CD4-positive, alpha-beta T cell treated with Interleukin-4 for 1 hour (primary cell): ENCODE data around the gene SLC10A7.

ENCODE experiments used
- DNase-seq, 2 donors: peaks; one replicate each; pipeline ENCODE4 v3.0.0-alpha.2; 2020 to 2022

SLC10A7 gene

DNA sequence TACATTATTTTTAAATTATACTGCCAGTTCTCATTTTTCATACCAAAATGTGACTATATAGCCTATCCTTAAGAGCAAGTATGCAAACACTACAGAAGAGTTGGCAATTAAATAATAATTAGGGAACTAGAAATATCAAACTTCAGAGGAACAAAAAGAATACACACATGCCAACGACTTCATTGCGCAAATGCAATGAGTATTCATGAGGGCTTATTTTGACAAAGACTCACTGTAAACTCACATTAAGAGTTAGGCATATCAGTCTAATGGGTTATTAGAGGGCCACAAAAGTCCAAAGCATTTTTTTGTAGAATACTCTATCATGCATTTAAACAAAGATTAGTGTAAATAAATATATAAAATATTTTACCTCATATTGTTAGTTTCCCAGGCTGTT is 31.6 kb downstream of the SLC10A7 start:
- no peak for DNase-seq

- DNase-seq, result peak in 1 of 2 donors; percentile 14
These were observed 33.1 kb downstream of the SLC10A7 start for GRCh38 chr4:146488495-146489174.

- DNase-seq, result no peak
These were observed 35.2 kb downstream of the SLC10A7 start for GRCh38 chr4:146486565-146486964.

DNA sequence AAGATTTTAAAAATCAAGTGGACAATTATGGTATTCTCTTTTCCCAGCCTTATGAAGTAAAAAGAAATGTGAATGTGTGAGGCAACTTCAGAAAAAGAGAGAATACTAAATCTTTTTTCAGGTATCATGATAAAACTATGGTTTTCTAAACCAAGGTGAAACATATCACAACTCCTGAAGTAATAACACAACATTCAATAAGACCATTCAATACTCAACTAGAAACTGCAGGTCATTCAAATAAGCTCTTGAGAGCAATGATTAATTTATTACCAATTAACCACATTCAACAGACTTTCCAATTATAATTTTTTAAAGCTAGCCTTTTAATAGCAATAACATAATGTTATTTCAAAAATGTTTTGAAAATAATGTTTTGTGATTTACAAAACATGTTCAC is 35.8 kb downstream of the SLC10A7 start:
- no peak for DNase-seq

DNA sequence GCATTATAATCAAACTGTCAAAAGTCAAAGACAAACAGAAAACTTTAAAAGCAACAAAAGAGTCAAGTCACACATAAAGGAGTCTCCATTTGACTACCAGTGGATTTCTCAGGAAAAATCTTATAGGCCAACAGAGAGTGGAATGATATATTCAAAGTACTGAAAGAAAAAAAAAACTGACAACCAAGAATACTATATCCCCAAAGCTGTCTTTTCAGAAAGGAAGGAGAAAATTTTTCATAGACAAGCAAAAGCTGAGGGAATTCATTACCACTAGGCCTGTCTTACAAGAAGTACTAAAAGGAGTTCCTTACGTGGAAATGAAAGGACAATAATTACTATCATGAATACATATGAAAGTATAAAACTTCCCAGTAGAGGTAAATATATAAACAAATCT is 39.0 kb downstream of the SLC10A7 start:
- DNase-seq, result no peak

DNA sequence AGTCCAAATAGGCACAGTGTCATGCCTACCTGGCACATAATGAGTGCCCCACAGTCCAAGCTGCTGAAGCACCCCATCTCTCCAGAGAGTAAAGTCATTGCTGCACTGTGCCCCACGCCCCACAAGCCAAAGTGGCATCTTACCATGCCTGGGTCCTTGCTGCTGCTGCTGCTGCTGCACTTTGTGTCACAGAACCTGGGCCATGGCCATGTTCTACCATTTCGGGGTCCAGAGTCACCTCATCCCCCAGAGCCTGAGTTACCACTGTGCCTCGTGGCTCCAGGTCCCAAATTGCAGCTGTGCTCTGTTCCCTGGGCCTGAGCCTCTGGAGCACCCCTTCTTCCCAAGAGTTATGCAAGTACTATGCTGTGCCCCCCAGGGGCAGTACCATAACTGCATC is 40.5 kb downstream of the SLC10A7 start:
- no peak for DNase-seq

DNA sequence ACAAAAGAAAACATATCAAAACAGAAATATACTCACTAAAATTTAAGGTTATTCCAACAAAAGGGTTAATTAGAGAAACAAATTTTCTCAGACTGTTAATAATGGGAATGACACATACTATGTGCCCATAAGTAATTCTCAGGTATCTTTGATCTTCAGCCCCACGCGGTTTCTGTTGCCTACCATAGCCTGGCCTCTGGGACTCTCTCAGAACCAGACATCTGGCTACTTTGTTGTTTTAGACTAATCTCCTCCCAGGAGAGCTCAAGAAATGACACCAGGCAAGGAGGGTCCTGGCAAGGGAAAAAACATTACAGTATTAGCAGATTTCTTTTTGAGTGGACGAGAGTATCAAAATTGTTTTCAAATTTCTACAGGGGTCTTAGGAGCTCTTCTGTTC is 43.7 kb downstream of the SLC10A7 start:
- DNase-seq, result no peak

DNA sequence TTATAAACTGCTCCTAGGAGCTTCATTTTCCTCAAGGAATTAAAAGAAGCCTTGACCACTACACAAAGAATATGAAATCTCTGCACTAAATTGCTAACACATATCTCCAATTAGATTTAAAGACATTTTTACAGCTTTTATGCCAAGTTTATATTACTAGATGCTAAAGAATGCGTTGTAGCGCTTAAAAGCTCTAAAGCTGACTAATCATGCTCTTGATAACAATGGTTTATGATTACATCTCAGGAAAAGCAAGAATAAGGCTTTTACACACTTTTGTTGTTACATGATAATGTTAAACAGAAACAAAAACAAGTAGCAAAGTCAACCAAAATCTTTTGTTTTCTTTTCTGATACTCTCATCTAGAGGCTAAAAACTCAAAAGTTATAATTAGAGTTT is 44.7 kb downstream of the SLC10A7 start:
- DNase-seq, result no peak

- no peak for DNase-seq
These were observed 49.3 kb downstream of the SLC10A7 start for GRCh38 chr4:146472404-146472803.

DNA sequence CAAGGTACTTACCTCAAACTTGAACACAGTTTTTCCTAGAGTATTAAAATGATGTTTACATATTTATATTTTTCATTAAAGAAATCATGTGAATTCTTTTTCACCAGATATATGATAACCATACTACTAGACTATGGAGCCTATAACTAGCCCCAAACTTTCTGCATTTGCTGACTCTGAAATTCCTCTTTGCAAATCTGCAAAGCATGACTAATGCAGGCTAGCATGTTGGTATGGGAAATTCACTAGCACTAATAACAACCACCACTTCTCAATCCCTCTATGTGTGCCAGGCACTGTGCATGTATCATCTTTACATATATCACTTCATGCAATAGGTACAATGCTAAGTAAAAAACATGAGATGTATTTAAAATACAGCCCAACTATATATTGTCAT is 51.1 kb downstream of the SLC10A7 start:
- DNase-seq, result no peak

GRCh38 chr4:146469022-146469421 is 52.7 kb downstream of the SLC10A7 start:
- DNase-seq, result no peak

GRCh38 chr4:146465628-146466027 is 56.1 kb downstream of the SLC10A7 start:
- DNase-seq, result no peak

DNA sequence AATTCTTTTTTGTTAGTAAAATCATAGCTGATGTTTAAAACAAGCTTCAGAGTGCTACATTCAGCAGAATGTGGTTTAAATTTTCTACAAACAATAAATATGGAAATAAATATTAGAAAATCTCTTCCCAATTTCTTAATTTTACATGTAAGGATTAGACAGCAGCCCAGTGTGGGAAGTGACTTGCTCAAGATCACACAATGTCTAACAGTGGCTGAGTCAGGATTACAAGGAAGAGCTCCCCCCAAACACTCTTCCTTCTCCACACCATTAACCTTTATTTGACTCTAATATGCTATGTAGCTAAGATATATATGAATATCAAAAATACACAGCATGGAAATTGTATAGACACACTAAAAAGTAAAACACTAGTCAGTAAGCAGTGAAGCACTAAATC is 59.5 kb downstream of the SLC10A7 start:
- no peak for DNase-seq

DNA sequence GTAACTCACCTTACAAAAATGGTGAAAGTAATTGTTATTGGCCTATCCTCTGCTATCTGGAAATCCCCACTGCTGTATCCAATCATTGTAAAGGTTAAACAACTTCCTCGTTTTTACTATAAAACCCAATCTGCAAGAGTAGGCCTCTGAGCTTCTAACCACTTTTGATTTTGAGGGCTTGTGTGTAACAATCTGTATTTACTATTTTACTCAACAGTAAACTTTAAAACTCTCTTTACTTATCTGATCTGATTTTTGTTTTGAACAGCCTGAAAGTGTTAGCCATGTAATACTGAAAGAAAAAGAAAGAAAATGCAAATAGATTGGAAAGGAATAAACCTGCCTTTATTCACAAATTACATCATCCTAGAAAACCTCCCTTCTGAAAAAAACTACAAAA is 63.1 kb downstream of the SLC10A7 start:
- peak in 1 of 2 donors; percentile 73 for DNase-seq

GRCh38 chr4:146456681-146457080 is 65.1 kb downstream of the SLC10A7 start:
- DNase-seq, result no peak

- DNase-seq, result no peak
These were observed 68.4 kb downstream of the SLC10A7 start for GRCh38 chr4:146453181-146453807.

GRCh38 chr4:146450524-146450923 is 71.2 kb downstream of the SLC10A7 start:
- no peak for DNase-seq

DNA sequence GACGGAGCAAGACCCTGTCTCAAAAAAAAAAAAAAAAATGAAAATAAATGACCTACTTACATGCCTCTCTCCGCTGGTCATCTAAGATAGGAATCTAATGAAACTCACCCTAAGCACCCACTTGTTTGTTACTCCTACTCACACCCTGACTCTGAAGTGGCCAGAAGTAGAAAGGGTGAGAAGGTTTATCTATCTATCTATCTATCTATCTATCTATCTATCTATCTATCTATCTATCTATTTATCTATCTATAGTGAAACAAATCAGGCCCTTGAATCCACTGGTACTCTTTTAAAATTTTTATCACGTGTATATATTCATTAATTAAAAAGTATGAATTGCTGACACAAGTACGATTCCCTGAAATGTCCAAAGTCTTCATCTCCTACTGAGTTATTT is 75.2 kb downstream of the SLC10A7 start:
- no peak for DNase-seq

GRCh38 chr4:146445198-146446150 is 76.3 kb downstream of the SLC10A7 start:
- DNase-seq, result no peak

DNA sequence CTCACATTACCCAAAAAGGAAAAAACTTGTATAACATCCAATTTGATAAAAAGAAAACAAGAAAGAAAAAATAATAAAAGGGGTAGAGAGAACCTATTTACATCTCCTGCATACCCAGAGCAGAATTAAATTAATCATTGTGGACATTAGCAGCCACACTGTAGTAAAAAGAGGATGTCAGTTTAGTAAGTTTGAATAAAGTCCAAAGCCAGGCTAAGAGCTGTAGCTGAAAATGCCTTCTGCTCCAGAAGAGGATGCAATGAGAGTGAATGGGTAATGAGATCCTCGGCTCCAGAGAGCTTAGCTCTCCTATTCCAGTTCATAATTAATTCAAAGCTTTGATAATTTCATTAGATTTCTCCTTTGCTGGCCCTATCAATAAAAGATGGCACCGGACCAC is 78.2 kb downstream of the SLC10A7 start:
- no peak for DNase-seq

- no peak for DNase-seq
These were observed 78.9 kb downstream of the SLC10A7 start for GRCh38 chr4:146442801-146443200.

- no peak for DNase-seq
These were observed 81.7 kb downstream of the SLC10A7 start for GRCh38 chr4:146439999-146440398.

DNA sequence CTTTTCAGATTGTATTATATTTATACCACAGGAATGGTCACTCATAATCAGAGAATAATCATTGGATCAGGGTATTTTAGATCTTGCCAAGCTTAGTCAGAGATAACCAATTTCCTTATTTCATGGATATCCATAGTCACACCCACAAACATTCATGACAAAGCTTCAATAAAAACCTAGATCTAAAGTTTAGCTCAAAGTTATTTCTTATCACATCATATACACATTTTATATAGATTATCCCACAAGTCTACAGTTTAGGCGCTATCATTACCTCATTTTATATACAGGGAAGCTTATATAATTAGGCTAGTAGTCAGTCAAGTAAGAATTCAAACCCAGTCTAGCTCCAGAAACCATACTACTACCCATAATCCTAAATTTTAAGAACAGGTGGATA is 82.3 kb downstream of the SLC10A7 start:
- DNase-seq, result no peak

GRCh38 chr4:146437778-146438177 is 84.0 kb downstream of the SLC10A7 start:
- no peak for DNase-seq
